RPMI8226 (cell line): ENCODE measurements around the gene CACHD1.
A peak's percentile ranks its signal among the peaks of the same experiment; 100 is the strongest.

ENCODE experiments used
- DNase-seq: peaks from one replicate; pipeline ENCODE4 v3.0.0-alpha.2; 2015

Gene CACHD1

GRCh38 chr1:64474133-64474532 is 4.2 kb downstream of the CACHD1 start:
- DNase-seq = no peak

- peak; percentile 60 for DNase-seq
Observed at GRCh38 chr1:64474665-64475439, 4.9 kb downstream of the CACHD1 start.

DNA sequence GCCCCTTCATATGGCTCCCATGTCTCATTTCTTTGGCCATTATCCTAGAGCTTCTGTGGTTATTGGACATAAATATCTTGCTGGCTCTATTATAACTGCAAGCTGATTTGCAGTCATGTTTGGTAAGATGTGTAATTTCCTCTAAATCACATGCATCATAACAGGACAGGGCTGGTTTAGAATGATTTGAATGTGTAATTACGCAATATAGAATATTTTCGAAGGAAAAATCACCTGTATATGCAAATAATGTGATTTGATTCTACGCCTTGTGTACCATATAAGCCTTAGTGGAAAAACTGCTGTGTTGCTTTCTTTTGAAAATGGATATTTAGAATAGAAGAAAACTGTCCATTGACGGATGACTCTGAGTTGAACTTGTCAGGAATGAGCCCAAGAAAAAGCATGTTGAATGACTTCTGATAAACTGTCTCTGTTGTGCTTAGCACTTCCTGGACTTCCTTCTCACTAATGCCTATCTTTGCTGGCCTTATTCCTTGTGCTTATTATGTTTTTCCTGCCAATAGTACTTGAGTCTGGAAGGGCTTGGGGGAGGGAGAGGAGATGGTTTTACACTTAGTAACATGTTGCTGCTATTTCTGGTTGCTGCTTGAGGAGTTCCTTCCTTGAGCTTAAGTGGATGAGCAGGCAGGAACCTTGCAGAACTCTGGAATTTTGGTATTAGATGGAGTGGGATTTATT is 6.5 kb downstream of the CACHD1 start:
- no peak for DNase-seq

DNA sequence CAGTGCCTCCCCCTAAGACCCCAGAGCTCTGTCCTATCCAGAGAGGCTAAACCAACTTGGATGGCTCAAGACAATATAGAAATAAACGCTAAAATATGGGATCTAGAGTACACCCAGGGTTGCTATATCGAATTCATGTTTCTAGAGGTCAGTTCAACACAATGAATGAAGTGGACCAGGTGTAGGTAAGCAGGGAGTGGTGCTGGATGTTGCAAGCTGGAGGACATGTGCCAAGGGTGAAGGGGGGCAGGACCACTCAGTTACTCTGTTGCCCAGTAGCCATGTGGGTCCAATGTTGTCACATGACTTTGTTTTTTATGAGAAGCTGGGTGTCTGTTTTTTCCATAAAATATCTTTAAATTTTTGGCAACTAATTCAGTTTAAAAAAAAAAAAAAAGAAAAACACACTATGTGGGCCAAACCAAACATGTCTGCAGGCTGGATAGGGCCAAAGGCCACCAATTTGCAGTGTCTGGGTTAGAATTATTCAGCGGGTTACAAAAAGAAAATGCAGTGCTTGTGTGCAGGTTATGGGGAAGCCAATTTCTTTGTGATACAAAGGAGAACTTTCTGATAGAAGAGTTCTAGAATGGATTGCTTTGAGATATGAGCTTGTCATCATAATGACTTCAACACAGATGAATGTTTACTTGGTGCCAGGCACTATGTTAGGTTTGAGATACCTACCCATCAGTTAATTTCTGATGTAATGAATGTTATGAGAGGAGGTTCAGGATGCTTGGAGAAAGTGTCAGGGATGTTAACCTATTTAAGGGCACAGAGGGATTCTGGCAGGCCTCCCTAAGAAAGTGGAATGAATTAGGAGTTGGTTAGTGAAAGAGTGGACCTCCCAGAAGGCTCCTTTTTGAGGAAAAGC is 8.9 kb downstream of the CACHD1 start:
- no peak for DNase-seq

GRCh38 chr1:64479874-64480273 is 9.9 kb downstream of the CACHD1 start:
- DNase-seq = no peak

DNA sequence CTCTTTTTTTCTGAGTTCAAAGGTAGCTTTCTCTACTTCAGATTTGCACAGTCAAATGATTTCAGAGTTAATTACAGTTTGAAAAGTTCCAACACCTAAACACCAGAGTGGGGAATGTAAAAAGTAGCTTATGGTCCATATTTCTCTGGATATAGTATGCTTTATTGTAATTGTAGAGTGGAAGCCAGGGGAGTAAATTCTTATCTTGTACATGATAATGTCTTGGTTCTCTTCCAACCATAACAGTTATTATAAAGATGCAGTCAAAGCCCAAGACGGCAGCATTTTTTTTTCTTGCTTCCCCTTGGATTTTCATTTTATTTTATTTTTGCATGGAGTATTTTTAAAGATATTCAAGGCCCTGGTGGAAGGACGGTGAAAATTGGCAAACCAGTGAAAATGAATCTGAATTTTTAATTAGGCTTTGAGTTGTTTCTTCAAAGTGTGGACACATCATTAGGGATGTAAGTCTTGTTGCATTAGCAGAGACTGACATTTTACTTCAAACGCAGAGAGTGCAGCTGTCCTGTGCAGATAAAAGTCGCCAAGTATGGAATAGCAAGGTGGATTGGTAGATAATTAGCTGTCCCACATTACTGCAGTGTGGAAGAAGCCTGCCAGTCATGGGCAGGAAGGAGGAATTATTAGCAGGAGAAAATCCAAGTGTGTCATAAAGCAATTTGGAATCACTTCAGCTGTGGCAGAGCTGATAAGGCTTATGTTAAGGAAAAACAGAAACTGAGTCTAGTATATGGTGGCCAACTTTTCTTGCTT is 11.3 kb downstream of the CACHD1 start:
- DNase-seq = no peak

DNA sequence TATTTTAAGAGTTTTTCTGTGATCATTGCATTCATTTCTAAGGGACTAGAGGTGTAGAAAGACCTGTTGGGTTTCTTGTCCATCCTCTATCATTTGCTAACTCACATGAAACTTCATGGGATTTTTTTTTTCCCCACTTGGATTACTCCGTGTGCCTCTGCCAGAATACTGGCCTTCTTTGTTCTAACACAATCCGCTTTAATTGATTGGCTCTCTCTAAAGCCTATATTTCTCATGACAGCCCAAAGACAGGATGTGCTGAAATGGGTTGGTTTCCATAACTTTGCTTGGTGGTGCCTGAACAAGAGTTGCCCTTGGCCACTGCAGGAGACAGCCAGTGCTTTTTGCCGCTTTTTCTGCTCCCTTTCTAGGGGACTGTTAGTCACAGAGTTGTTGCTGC is 12.2 kb downstream of the CACHD1 start:
- no peak for DNase-seq

- no peak for DNase-seq
Observed at GRCh38 chr1:64482720-64483119, 12.8 kb downstream of the CACHD1 start.

GRCh38 chr1:64483731-64484414 is 13.9 kb downstream of the CACHD1 start:
- DNase-seq = no peak

DNA sequence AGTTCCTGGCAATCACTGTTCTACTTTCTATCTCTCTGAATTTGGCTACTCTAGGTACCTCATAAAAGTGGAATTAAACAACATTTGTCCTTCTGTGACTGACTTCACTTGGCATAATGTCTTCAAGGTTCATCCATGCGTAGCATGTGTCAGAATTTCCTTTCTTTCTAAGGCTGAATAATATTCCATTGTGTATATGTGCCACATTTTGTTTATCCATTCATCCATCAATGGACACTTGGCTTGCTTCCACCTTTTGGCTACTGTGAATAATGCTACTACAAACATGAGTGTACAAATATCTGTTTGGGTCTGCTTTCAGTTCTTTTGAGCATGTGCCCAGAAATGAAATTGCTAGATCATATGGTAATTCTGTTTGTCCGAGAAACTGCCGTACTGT is 14.7 kb downstream of the CACHD1 start:
- DNase-seq = no peak

DNA sequence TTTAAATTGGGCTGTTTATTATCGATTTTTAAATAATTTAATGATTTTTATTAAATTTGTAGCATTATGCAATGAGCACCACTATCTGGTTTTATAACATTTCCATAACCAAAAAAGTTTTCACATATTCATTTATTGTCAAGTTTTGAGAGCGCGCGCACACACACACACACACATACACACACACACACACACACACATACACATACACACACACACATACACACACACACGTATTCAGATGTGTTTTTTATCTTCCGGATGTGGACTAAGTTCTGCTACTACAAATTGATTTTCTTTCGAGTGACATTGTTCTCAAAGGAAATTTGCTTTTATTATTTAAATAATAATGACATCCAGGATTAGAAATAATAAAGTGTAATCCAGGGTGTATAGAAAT is 16.3 kb downstream of the CACHD1 start:
- no peak for DNase-seq

GRCh38 chr1:64487061-64487460 is 17.1 kb downstream of the CACHD1 start:
- no peak for DNase-seq

- DNase-seq = no peak
Observed at GRCh38 chr1:64488862-64489261, 18.9 kb downstream of the CACHD1 start.

GRCh38 chr1:64489707-64490106 is 19.8 kb downstream of the CACHD1 start:
- no peak for DNase-seq

DNA sequence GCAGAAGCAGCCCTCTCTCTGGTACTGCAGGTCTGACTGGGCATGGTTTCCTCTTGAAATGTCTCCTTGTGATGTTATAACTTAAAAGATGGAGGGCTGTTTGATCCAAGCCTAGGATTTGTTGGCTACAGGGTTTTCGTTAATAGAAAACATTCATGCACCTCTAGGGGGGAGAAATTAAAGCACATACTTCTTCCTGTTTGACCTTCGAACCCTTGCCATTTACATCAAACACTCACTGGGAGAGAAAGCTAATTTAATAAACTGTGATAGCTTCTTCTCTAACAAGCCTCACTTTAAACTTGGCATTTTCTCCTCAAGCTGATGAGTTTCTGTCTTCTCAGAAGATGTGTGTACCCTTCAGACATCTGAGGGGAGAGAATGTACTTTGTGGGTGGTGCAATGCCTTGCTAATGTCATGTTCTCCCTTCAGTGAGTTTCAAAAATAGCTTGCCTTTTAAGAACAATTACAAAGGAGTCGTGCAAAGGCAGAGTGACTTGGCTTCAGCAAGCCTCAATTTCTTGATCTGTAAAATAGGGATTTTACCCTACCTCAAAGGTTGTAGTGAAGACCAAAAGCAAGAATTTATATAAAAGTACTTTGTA is 20.4 kb downstream of the CACHD1 start:
- no peak for DNase-seq

DNA sequence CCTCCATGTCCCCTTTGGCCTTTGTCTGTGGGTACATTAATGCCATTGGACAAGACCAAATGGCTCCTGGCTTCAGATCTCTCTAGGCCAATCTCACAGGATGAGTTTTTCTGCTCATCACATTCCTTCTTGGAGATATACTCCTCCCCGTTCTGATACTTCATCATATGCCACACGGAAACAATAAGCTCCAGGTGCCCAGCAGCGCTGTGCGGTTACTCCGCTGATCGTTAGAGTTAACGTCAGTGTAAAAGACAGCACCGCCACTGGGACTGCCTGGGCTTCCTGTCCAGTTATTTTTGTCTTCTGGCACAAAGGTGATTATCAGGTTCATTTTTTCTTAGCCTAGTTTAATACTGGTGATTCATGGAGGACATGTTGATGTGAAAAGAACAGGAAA is 22.5 kb downstream of the CACHD1 start:
- DNase-seq = no peak

- no peak for DNase-seq
Observed at GRCh38 chr1:64493831-64494230, 23.9 kb downstream of the CACHD1 start.

GRCh38 chr1:64494659-64495058 is 24.7 kb downstream of the CACHD1 start:
- DNase-seq = no peak

DNA sequence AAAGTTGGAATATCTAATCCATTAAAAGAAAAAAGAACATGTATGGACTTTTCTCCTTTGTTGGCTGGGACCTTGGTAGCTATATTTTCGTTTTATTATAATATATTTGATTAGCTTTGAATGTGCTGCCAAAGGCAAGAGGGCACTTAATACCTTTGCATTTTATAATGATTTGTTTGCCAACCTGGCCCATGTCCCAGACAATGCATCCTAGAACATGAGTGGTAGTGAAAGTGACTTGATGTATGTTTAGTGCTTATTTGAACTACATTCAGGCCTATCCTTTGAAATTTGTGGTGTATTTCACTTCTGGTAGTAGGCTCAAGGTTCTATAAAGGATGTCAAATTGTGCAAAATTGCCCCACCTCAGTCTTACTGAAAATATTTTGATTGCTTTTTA is 25.9 kb downstream of the CACHD1 start:
- no peak for DNase-seq

DNA sequence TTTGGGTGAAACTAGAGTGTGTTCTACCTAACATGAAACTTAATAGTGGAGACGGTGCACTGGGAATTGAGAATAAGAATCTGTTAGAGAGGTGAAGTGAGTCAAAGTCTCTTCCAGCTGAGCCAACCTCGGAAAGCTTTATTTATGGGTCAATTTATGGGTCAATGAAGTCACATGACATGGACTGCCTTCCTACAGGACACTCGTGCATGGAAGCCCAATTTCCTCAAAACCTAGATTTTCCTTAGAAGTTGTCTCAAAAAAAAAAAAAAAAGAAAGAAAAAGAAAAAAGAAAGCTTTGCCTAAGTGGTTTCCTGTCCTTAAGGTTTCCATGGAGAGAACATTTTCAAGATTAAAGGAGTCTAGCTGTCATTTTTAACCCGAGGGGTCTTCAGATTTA is 26.7 kb downstream of the CACHD1 start:
- no peak for DNase-seq

GRCh38 chr1:64497088-64497883 is 27.4 kb downstream of the CACHD1 start:
- no peak for DNase-seq
